ENCODE results near the gene RYR3. TPM values are rescaled to one million over a fixed set of nuclear protein-coding genes. Genes with fewer than 3 reads are reported as not detected.

Gene RYR3
- polyA plus RNA-seq, 1 donor (not counting 4 experiments of a cell fraction or from before 2014, with no cell fraction given), result 0.04 TPM

GRCh38 chr15:33600212-33600611 is 289.4 kb downstream of the RYR3 start:
- H3K36me3 ChIP-seq (ENCODE audit: control insufficient read depth in 2 of 2, extremely low read depth in 1 of 2, insufficient read depth in 2 of 2, low read length in 2 of 2), result no peaks in the 10 kb centered on the region
- dilution Hi-C loops (cut with MboI; ENCODE audit: extremely low pct_ligation_motif_present, low sequenced_read_pairs), result no loop called here
- no peak overlapping the region for H3K4me3 ChIP-seq (ENCODE audit: control insufficient read depth in 2 of 3, extremely low read depth in 1 of 3, insufficient read depth in 2 of 3, low read depth in 1 of 3, low read length in 3 of 3)
- H3K4me2 ChIP-seq (ENCODE audit: control insufficient read depth, extremely low read depth, insufficient read depth, low read depth, low read length), result no peak overlapping the region
- TF ChIP-seq EZH2 (IDR thresholded peaks at IDR 0.05; ENCODE audit: low read length) (no peak), CTCF (optimal IDR thresholded peaks at IDR 0.05 in 1 of 3, IDR thresholded peaks at IDR 0.05 in 1 of 3, conservative IDR thresholded peaks at IDR 0.05 in 1 of 3; ENCODE audit: extremely low read depth in 1 of 3, insufficient read depth in 2 of 3, low read length in 3 of 3) (no peak)
- H4K20me1 ChIP-seq (ENCODE audit: control insufficient read depth, extremely low read depth, insufficient read depth, low read length), result no peaks in the 10 kb centered on the region
- H3K79me2 ChIP-seq (ENCODE audit: control insufficient read depth, insufficient read depth, low read length), result no peaks in the 10 kb centered on the region
- H3K27me3 ChIP-seq (ENCODE audit: control insufficient read depth, extremely low read depth, insufficient read depth, low read length), result no peaks in the 10 kb centered on the region
- H2AFZ ChIP-seq (ENCODE audit: control insufficient read depth, low read length), result no peak overlapping the region
- no peaks in the 10 kb centered on the region for H3K9me3 ChIP-seq (ENCODE audit: control insufficient read depth, low read depth, low read length)
- no peak for FAIRE-seq
- H3K27ac ChIP-seq (ENCODE audit: control insufficient read depth, insufficient read depth, low read length), result no peak overlapping the region
- H3K9ac ChIP-seq (ENCODE audit: control insufficient read depth, extremely low read depth, insufficient read depth, low read length), result no peak overlapping the region
- no peaks in the 10 kb centered on the region for H3K4me1 ChIP-seq (ENCODE audit: control insufficient read depth, extremely low read depth, insufficient read depth, low read length)
- H3K9me1 ChIP-seq (ENCODE audit: control insufficient read depth, extremely low read depth, insufficient read depth, low read length), result no peaks in the 10 kb centered on the region
- DNase-seq (ENCODE audit: low read depth, low spot score), result no peak

GRCh38 chr15:33601461-33601860 is 290.7 kb downstream of the RYR3 start:
- Histone ChIP-seq H3K9me3 (ENCODE audit: control insufficient read depth, low read depth, low read length) (no peaks in the 10 kb centered on the region), H3K36me3 (ENCODE audit: control insufficient read depth in 2 of 2, extremely low read depth in 1 of 2, insufficient read depth in 2 of 2, low read length in 2 of 2) (no peaks in the 10 kb centered on the region), H3K4me2 (ENCODE audit: control insufficient read depth, extremely low read depth, insufficient read depth, low read depth, low read length) (no peak overlapping the region), H3K4me1 (ENCODE audit: control insufficient read depth, extremely low read depth, insufficient read depth, low read length) (no peaks in the 10 kb centered on the region), H4K20me1 (ENCODE audit: control insufficient read depth, extremely low read depth, insufficient read depth, low read length) (no peaks in the 10 kb centered on the region), H3K27me3 (ENCODE audit: control insufficient read depth, extremely low read depth, insufficient read depth, low read length) (no peaks in the 10 kb centered on the region), H2AFZ (ENCODE audit: control insufficient read depth, low read length) (no peak overlapping the region), H3K9me1 (ENCODE audit: control insufficient read depth, extremely low read depth, insufficient read depth, low read length) (no peaks in the 10 kb centered on the region), H3K27ac (ENCODE audit: control insufficient read depth, insufficient read depth, low read length) (no peak overlapping the region), H3K9ac (ENCODE audit: control insufficient read depth, extremely low read depth, insufficient read depth, low read length) (no peak overlapping the region), H3K4me3 (ENCODE audit: control insufficient read depth in 2 of 3, extremely low read depth in 1 of 3, insufficient read depth in 2 of 3, low read depth in 1 of 3, low read length in 3 of 3) (no peak overlapping the region), H3K79me2 (ENCODE audit: control insufficient read depth, insufficient read depth, low read length) (no peaks in the 10 kb centered on the region)
- DNase-seq (ENCODE audit: low read depth, low spot score) (no peak), FAIRE-seq (no peak)
- dilution Hi-C loops (cut with MboI; ENCODE audit: extremely low pct_ligation_motif_present, low sequenced_read_pairs), result no loop called here
- TF ChIP-seq EZH2 (IDR thresholded peaks at IDR 0.05; ENCODE audit: low read length), result no peak
- TF ChIP-seq CTCF (optimal IDR thresholded peaks at IDR 0.05 in 1 of 3, IDR thresholded peaks at IDR 0.05 in 1 of 3, conservative IDR thresholded peaks at IDR 0.05 in 1 of 3; ENCODE audit: extremely low read depth in 1 of 3, insufficient read depth in 2 of 3, low read length in 3 of 3), result no peak
